ENCODE results near the gene GALNT17.

Gene GALNT17

DNA sequence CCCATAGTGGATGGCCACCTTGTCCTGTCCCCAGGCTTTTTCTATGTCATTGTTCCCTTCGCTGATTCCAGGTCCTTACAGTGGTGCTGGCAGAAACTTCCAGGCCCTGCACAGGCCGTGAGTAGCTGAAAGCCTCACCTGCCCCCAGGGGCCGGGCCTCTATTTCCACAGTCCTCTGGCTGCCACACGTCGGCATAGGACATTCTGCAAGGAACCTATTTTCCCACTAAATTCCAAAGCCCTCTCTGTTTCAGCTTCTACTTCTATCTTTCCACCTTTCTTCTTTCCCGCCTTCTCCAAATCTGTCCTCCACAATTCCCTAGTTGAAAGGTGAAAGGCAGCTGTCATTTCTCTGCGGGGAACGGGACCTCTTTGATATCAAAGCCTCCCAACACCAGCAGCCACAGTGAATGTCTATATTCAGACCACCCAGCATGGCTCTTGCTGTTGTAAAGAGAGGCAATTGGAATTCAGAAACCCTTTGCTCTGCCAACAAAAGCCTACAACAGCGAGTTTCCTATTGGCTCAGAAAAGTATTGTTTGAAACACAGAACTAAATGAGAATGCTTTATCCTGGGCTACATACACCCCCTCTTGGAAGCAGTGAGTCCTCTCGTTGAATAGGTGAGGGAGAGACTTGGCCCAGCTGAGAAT, 607.7 kb downstream of the GALNT17 start:
- TF ChIP-seq ZNF580 (tag by site-specific recombination; IDR thresholded peaks at IDR 0.05) = no peak
- TF ChIP-seq SALL2 (tag by site-specific recombination; IDR thresholded peaks at IDR 0.05; ENCODE audit: borderline replicate concordance) = no peak
- no peak for TF ChIP-seq AEBP2 (tag by site-specific recombination; IDR thresholded peaks at IDR 0.05; ENCODE audit: borderline replicate concordance)
- no peak for TF ChIP-seq ZSCAN16 (tag by site-specific recombination; IDR thresholded peaks at IDR 0.05)
- TF ChIP-seq GLIS1 (tag by site-specific recombination; IDR thresholded peaks at IDR 0.05) = no peak
- no peak for TF ChIP-seq ZSCAN18 (tag by site-specific recombination; IDR thresholded peaks at IDR 0.05)
- TF ChIP-seq ZNF530 (tag by site-specific recombination; IDR thresholded peaks at IDR 0.05; ENCODE audit: low read depth) = no peak
- TF ChIP-seq MEIS1 (CRISPR knock-in tag; IDR thresholded peaks at IDR 0.05; ENCODE audit: borderline replicate concordance) = no peak
- TF ChIP-seq, protein P1, sequence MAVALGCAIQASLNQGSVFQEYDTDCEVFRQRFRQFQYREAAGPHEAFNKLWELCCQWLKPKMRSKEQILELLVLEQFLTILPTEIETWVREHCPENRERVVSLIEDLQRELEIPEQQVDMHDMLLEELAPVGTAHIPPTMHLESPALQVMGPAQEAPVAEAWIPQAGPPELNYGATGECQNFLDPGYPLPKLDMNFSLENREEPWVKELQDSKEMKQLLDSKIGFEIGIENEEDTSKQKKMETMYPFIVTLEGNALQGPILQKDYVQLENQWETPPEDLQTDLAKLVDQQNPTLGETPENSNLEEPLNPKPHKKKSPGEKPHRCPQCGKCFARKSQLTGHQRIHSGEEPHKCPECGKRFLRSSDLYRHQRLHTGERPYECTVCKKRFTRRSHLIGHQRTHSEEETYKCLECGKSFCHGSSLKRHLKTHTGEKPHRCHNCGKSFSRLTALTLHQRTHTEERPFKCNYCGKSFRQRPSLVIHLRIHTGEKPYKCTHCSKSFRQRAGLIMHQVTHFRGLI (tag by site-specific recombination; IDR thresholded peaks at IDR 0.05) = no peak
- TF ChIP-seq ZNF747 (tag by site-specific recombination; IDR thresholded peaks at IDR 0.05) = no peak
- TF ChIP-seq ZNF776 (tag by site-specific recombination; IDR thresholded peaks at IDR 0.05; ENCODE audit: borderline replicate concordance) = no peak
- TF ChIP-seq, protein P2, sequence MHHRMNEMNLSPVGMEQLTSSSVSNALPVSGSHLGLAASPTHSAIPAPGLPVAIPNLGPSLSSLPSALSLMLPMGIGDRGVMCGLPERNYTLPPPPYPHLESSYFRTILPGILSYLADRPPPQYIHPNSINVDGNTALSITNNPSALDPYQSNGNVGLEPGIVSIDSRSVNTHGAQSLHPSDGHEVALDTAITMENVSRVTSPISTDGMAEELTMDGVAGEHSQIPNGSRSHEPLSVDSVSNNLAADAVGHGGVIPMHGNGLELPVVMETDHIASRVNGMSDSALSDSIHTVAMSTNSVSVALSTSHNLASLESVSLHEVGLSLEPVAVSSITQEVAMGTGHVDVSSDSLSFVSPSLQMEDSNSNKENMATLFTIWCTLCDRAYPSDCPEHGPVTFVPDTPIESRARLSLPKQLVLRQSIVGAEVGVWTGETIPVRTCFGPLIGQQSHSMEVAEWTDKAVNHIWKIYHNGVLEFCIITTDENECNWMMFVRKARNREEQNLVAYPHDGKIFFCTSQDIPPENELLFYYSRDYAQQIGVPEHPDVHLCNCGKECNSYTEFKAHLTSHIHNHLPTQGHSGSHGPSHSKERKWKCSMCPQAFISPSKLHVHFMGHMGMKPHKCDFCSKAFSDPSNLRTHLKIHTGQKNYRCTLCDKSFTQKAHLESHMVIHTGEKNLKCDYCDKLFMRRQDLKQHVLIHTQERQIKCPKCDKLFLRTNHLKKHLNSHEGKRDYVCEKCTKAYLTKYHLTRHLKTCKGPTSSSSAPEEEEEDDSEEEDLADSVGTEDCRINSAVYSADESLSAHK (tag by site-specific recombination; IDR thresholded peaks at IDR 0.05) = no peak
- TF ChIP-seq ZFP69B (tag by site-specific recombination; IDR thresholded peaks at IDR 0.05) = no peak
- no peaks in the 10 kb centered on the region for H3K9me3 ChIP-seq (ENCODE audit: control insufficient read depth, insufficient read depth, low read depth, low read length)
- no peak overlapping the region for H3K4me3 ChIP-seq (ENCODE audit: low read depth, low read length)
- no peak overlapping the region for H3K27ac ChIP-seq (ENCODE audit: extremely low read depth, low read depth, low read length)
- no peaks in the 10 kb centered on the region for H3K4me1 ChIP-seq (ENCODE audit: control insufficient read depth, insufficient read depth, low read length)
- H3K36me3 ChIP-seq (ENCODE audit: control insufficient read depth in 2 of 2, insufficient read depth in 1 of 2, low read length in 2 of 2) = no peaks in the 10 kb centered on the region
- CTCF ChIA-PET = interaction anchor here (0.5 kb wide), 1 partner anchor 965 kb away, joined by 3 read pairs; no protein-coding TSS in a partner anchor
- POLR2A ChIA-PET = no interaction called here

DNA sequence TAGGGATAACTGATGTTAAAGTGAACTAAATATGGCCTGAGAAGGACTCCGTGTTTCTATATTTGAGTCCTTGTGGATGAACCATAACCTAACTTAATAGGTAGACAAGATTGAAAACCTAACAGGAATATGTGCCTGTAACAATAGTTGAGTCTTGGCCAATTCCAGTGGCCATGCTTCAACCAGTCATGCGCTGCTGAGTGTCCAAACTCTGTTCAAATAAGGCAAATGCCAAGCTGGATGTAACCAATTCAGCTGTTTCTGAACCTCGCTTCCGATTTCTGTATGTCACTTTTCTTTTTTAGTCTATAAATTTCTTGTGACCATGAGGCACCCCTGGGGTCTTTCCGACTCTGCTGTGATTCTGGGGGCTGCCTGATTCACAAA, 608.2 kb downstream of the GALNT17 start:
- Histone ChIP-seq H3K27ac (ENCODE audit: extremely low read depth, low read depth, low read length) (no peak overlapping the region), H3K4me3 (ENCODE audit: low read depth, low read length) (no peak overlapping the region), H3K36me3 (ENCODE audit: control insufficient read depth in 2 of 2, insufficient read depth in 1 of 2, low read length in 2 of 2) (no peaks in the 10 kb centered on the region), H3K4me1 (ENCODE audit: control insufficient read depth, insufficient read depth, low read length) (no peaks in the 10 kb centered on the region), H3K9me3 (ENCODE audit: control insufficient read depth, insufficient read depth, low read depth, low read length) (no peaks in the 10 kb centered on the region)
- POLR2A ChIA-PET = no interaction called here
- CTCF ChIA-PET = no interaction called here
- TF ChIP-seq, protein P3, sequence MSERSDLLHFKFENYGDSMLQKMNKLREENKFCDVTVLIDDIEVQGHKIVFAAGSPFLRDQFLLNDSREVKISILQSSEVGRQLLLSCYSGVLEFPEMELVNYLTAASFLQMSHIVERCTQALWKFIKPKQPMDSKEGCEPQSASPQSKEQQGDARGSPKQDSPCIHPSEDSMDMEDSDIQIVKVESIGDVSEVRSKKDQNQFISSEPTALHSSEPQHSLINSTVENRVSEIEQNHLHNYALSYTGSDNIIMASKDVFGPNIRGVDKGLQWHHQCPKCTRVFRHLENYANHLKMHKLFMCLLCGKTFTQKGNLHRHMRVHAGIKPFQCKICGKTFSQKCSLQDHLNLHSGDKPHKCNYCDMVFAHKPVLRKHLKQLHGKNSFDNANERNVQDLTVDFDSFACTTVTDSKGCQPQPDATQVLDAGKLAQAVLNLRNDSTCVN (tag by site-specific recombination; optimal IDR thresholded peaks at IDR 0.05) = no peak
- no peak for TF ChIP-seq SCRT1 (tag by site-specific recombination; IDR thresholded peaks at IDR 0.05; ENCODE audit: borderline replicate concordance)
- TF ChIP-seq ZNF19 (tag by site-specific recombination; IDR thresholded peaks at IDR 0.05; ENCODE audit: low read depth) = no peak
- TF ChIP-seq ZNF621 (tag by site-specific recombination; IDR thresholded peaks at IDR 0.05) = no peak
- no peak for TF ChIP-seq ZNF18 (tag by site-specific recombination; IDR thresholded peaks at IDR 0.05)
- TF ChIP-seq ZBTB21 (tag by site-specific recombination; IDR thresholded peaks at IDR 0.05) = no peak
- TF ChIP-seq KLF9 (tag by site-specific recombination; IDR thresholded peaks at IDR 0.05; ENCODE audit: low read depth) = no peak
- no peak for TF ChIP-seq ZNF416 (tag by site-specific recombination; IDR thresholded peaks at IDR 0.05)

Measured in HEK293 (cell line).